H1 (cell line): ENCODE data around the gene KHDRBS2. TPM values are rescaled to one million over a fixed set of nuclear protein-coding genes. Genes with fewer than 3 reads are reported as not detected.

ENCODE experiments used
- CTCF ChIA-PET: fragments of 300-600 bp; sonication (Branson Sonifier 250); formaldehyde crosslinking; loops from one replicate; lab custom pipeline; 2021; ENCODE audit not compliant: partially characterized antibody; lab: Charles Lee
- POLR2A ChIA-PET: fragments of 300-600 bp; sonication (Branson Sonifier 250); formaldehyde crosslinking; loops from one replicate; lab custom pipeline; 2021; ENCODE audit warnings: inconsistent platforms; ENCODE audit not compliant: partially characterized antibody; lab: Charles Lee
- DNase-seq, 2 experiments: peaks; one replicate each; pipeline versions ENCODE4 v3.0.0 to v3.0.0-alpha.2; 2010 to 2022; ENCODE audit warnings: low spot score in 2 of 2, low read depth in 1 of 2, mixed read lengths in 1 of 2
- FAIRE-seq: peaks from 2 replicates; lab custom pipeline; 2011; peaks lifted over from hg19 to GRCh38; lab: Jason Lieb, UNC
- H2AFZ ChIP-seq: 2 replicates; pipeline ENCODE4 v1.8.1; 2012; ENCODE audit warnings: low read length, inconsistent platforms
- H2AK5ac ChIP-seq: 2 replicates; pipeline ENCODE4 v1.6.1; 2013; ENCODE audit warnings: low read depth, low read length
- H2BK120ac ChIP-seq: replicated peaks from 2 replicates; pipeline ENCODE3; 2013; ENCODE audit warnings: low read depth, low read length, inconsistent platforms
- H2BK12ac ChIP-seq: 2 replicates; pipeline ENCODE4 v1.6.1; 2013; ENCODE audit warnings: low read depth, low read length
- H2BK15ac ChIP-seq: 2 replicates; pipeline ENCODE4 v1.6.1; 2013; ENCODE audit warnings: low read length
- H2BK20ac ChIP-seq: 2 replicates; pipeline ENCODE4 v1.6.1; 2013; ENCODE audit warnings: low read length
- H2BK5ac ChIP-seq: 2 replicates; pipeline ENCODE4 v1.6.1; 2013; ENCODE audit warnings: low read depth, low read length
- H3K14ac ChIP-seq: 2 replicates; pipeline ENCODE4 v1.6.1; 2013; ENCODE audit warnings: inconsistent platforms; ENCODE audit not compliant: insufficient read length
- H3K18ac ChIP-seq: 2 replicates; pipeline ENCODE4 v1.6.1; 2013; ENCODE audit warnings: low read length; ENCODE audit errors: extremely low read depth
- H3K23ac ChIP-seq: 2 replicates; pipeline ENCODE4 v1.6.1; 2013; ENCODE audit warnings: inconsistent platforms; ENCODE audit not compliant: insufficient read length
- H3K23me2 ChIP-seq: 2 replicates; pipeline ENCODE4 v1.6.1; 2013; ENCODE audit warnings: low read depth, low read length
- H3K27ac ChIP-seq: 2 replicates; pipeline ENCODE4 v1.6.1; 2011; ENCODE audit warnings: low read depth, low read length, inconsistent platforms
- H3K27me3 ChIP-seq, 4 experiments: replicated peaks in 1 of 4; 1 replicate in 1 of 4; 2 replicates in 3 of 4; pipeline versions ENCODE4 v1.6.1 to v1.8.1; 2011 to 2013; ENCODE audit warnings: low read length in 3 of 4, mild to moderate bottlenecking in 3 of 4, inconsistent platforms in 2 of 4, mixed read lengths in 2 of 4, moderate library complexity in 1 of 4; ENCODE audit not compliant: control insufficient read depth in 3 of 4, insufficient read depth in 3 of 4; ENCODE audit errors: extremely low read depth in 1 of 4
- H3K36me3 ChIP-seq, 4 experiments: 2 replicates each; pipeline versions ENCODE4 v1.6.1 to v1.8.1; 2011 to 2013; ENCODE audit warnings: mild to moderate bottlenecking in 4 of 4, low read length in 3 of 4, moderate library complexity in 2 of 4, control low read depth in 1 of 4, inconsistent platforms in 1 of 4; ENCODE audit not compliant: insufficient read depth in 4 of 4, control insufficient read depth in 2 of 4
- H3K4ac ChIP-seq: replicated peaks from 2 replicates; pipeline ENCODE3; 2013; ENCODE audit warnings: low read length, low read depth, mixed read lengths, inconsistent platforms; ENCODE audit not compliant: insufficient read length
- H3K4me1 ChIP-seq, 4 experiments: replicated peaks in 1 of 4; 1 replicate in 1 of 4; 2 replicates in 3 of 4; pipeline versions ENCODE4 v1.6.1 to v1.8.1; 2011 to 2013; ENCODE audit warnings: low read length in 3 of 4, inconsistent platforms in 2 of 4, mixed read lengths in 1 of 4; ENCODE audit not compliant: insufficient read depth in 4 of 4, control insufficient read depth in 3 of 4
- H3K4me2 ChIP-seq, 2 experiments: 2 replicates each; pipeline versions ENCODE4 v1.6.1 to v1.8.1; 2011 to 2013; ENCODE audit warnings: low read depth in 2 of 2, low read length in 2 of 2, control low read depth in 1 of 2, inconsistent platforms in 1 of 2, mild to moderate bottlenecking in 1 of 2; ENCODE audit not compliant: insufficient read depth in 1 of 2
- H3K4me3 ChIP-seq, 4 experiments: fragments of 200-600, 300-600 bp in 1 of 4; sonication (generic), shearing (Covaris generic), sonication (Bioruptor Twin) in 1 of 4; 2 replicates each; pipeline versions ENCODE4 v1.5.1 to v1.8.1; 2011 to 2016; ENCODE audit warnings: low read length in 4 of 4, low read depth in 3 of 4, control low read depth in 2 of 4, inconsistent platforms in 2 of 4, mild to moderate bottlenecking in 2 of 4, mixed read lengths in 1 of 4, moderate library complexity in 1 of 4; ENCODE audit not compliant: insufficient read depth in 2 of 4; ENCODE audit errors: extremely low read depth in 1 of 4
- H3K56ac ChIP-seq: replicated peaks from 2 replicates; pipeline ENCODE3; 2013; ENCODE audit warnings: low read depth, mild to moderate bottlenecking, mixed read lengths, low read length, inconsistent platforms; ENCODE audit not compliant: insufficient read length
- H3K79me1 ChIP-seq: 2 replicates; pipeline ENCODE4 v1.6.1; 2013; ENCODE audit warnings: low read depth, low read length, control low read depth
- H3K79me2 ChIP-seq, 2 experiments: 2 replicates each; pipeline versions ENCODE4 v1.6.1 to v1.8.1; 2012 to 2013; ENCODE audit warnings: low read length in 2 of 2, mild to moderate bottlenecking in 2 of 2, inconsistent platforms in 1 of 2; ENCODE audit not compliant: insufficient read depth in 2 of 2, control insufficient read depth in 1 of 2
- H3K9ac ChIP-seq, 4 experiments: replicated peaks in 1 of 4; 1 replicate in 1 of 4; 2 replicates in 3 of 4; pipeline versions ENCODE4 v1.6.1 to v1.8.1; 2011 to 2013; ENCODE audit warnings: low read depth in 3 of 4, low read length in 3 of 4, control low read depth in 2 of 4, mild to moderate bottlenecking in 2 of 4, moderate library complexity in 2 of 4, inconsistent platforms in 1 of 4; ENCODE audit errors: extremely low read depth in 1 of 4
- H3K9me3 ChIP-seq, 2 experiments: 2 replicates each; pipeline versions ENCODE4 v1.6.1 to v1.8.1; 2012 to 2013; ENCODE audit warnings: mild to moderate bottlenecking in 2 of 2, moderate library complexity in 2 of 2, control low read depth in 1 of 2, inconsistent platforms in 1 of 2, low read depth in 1 of 2, low read length in 1 of 2, mixed read lengths in 1 of 2; ENCODE audit not compliant: insufficient read depth in 2 of 2
- H4K20me1 ChIP-seq, 2 experiments: replicated peaks in 1 of 2; 2 replicates each; pipeline versions ENCODE3 to v1.8.1; 2011 to 2013; ENCODE audit warnings: inconsistent platforms in 2 of 2, low read length in 2 of 2, mild to moderate bottlenecking in 1 of 2; ENCODE audit not compliant: insufficient read depth in 2 of 2, control insufficient read depth in 1 of 2
- H4K5ac ChIP-seq: 2 replicates; pipeline ENCODE4 v1.6.1; 2013; ENCODE audit warnings: low read length, low read depth, mixed read lengths, inconsistent platforms; ENCODE audit not compliant: insufficient read length
- H4K8ac ChIP-seq: 2 replicates; pipeline ENCODE4 v1.8.0; 2013; ENCODE audit warnings: mild to moderate bottlenecking, moderate library complexity, low read length, inconsistent platforms; ENCODE audit not compliant: insufficient read depth; ENCODE audit errors: extremely low read depth
- H4K91ac ChIP-seq: replicated peaks from 2 replicates; pipeline ENCODE3; 2013; ENCODE audit warnings: low read length, mixed read lengths, inconsistent platforms; ENCODE audit not compliant: insufficient read length
- EGR1 ChIP-seq: IDR thresholded peaks from 2 replicates; pipeline ENCODE4 v1.6.1; 2011; ENCODE audit warnings: low read depth, low read length, borderline replicate concordance
- JUND ChIP-seq: IDR thresholded peaks from 2 replicates; pipeline ENCODE4 v1.6.1; 2011; ENCODE audit warnings: mild to moderate bottlenecking, improper control_type of control experiment, low read length
- KDM1A ChIP-seq: fragments of 200-600, 300-600 bp; sonication (generic); IDR thresholded peaks from 2 replicates; pipeline ENCODE4 v1.7.1; 2016; ENCODE audit warnings: mild to moderate bottlenecking, low read length, borderline replicate concordance
- NANOG ChIP-seq: IDR thresholded peaks from 2 replicates; pipeline ENCODE4 v1.6.1; 2011; ENCODE audit warnings: low read length, low read depth, mild to moderate bottlenecking, inconsistent platforms; ENCODE audit not compliant: insufficient read depth, poor library complexity, severe bottlenecking
- RBBP5 ChIP-seq: IDR thresholded peaks from 2 replicates; pipeline ENCODE4 v1.7.1; 2012; ENCODE audit warnings: low read depth, mild to moderate bottlenecking, inconsistent platforms, low read length, moderate library complexity, borderline replicate concordance
- SIX5 ChIP-seq: IDR thresholded peaks from 2 replicates; pipeline ENCODE4 v1.6.1; 2011; ENCODE audit warnings: mild to moderate bottlenecking, low read depth, low read length
- SP4 ChIP-seq: IDR thresholded peaks from 2 replicates; pipeline ENCODE4 v1.6.1; 2012; ENCODE audit warnings: low read length, inconsistent platforms
- SUZ12 ChIP-seq: fragments of 200-600 bp; sonication (generic); IDR thresholded peaks from 2 replicates; pipeline ENCODE4 v1.6.1; 2012; ENCODE audit warnings: mild to moderate bottlenecking, inconsistent platforms, low read length, moderate library complexity, mixed read lengths
- ZNF274 ChIP-seq: IDR thresholded peaks from 2 replicates; pipeline ENCODE4 v1.7.0; 2012; ENCODE audit warnings: low read length, borderline replicate concordance; ENCODE audit errors: extremely low read depth
- WGBS, 2 experiments: shearing (Covaris generic) in 1 of 2; methylation state at CpG; one replicate each; pipeline versions ENCODE4 v1.1.6 to v1.1.7; 2013 to 2015; ENCODE audit warnings: low lambda C conversion rate in 2 of 2, mixed read lengths in 2 of 2, inconsistent platforms in 1 of 2, low coverage in 1 of 2, missing lambda C conversion rate in 1 of 2; ENCODE audit not compliant: insufficient replicate concordance in 2 of 2, insufficient coverage in 1 of 2, insufficient read length in 1 of 2; ENCODE audit errors: extremely low coverage in 1 of 2, missing lambda C conversion rate in 1 of 2; 5-methylcytosine and 5-hydroxymethylcytosine counted together
- polyA plus RNA-seq, 7 experiments: library from polyadenylated mRNA; depleted of rRNA in 3 of 7; stranded (reverse) in 5 of 7; unstranded in 2 of 7; fragments of >200 nt in 5 of 7; fragments of 200-250 nt in 2 of 7; gene quantifications; 1 replicate in 5 of 7; 2 replicates in 1 of 7; 4 replicates in 1 of 7; pipeline versions ENCODE4 v1.2.1 to v1.2.3, GENCODE V29; 2011 to 2013; ENCODE audit warnings: missing spikeins in 2 of 7, mixed read lengths in 2 of 7
- total RNA-seq: library from RNA; stranded (reverse); fragmentation: NEBNext Ultra II Directional; extraction: Animal tissue kit (Norgen Biotek cat#: 25700); gene quantifications from 2 replicates; pipeline ENCODE4 v1.2.1, GENCODE V29; 2021
- TF ChIP-seq, protein P1 (sequence below): IDR thresholded peaks from 2 replicates; pipeline ENCODE4 v1.6.1; 2012; ENCODE audit warnings: inconsistent platforms

Gene KHDRBS2
- total and polyA plus RNA-seq, 2 of the 8 experiments (the other 6 are each of a cell fraction or from before 2014, with no cell fraction given) = 5.2 to 7.7 TPM

DNA sequence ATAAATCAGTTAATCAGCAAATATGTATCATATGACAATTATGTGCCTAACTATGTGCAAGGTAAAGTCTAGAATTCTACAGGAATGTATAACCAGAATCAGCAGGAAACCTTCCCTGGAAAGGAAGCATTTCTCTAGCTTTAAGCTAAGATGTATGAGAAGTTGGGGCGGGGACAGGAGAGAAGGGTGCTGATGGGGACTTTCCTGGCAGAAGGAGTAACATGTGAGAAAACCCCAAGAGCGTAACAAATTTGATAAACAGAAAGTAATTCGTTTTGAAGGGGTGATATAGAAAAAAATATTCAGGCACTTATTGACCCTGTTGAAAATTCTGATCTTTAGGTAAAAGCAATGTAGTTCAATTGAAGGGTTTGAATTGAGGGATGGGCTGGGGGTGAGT, 226.1 kb downstream of the KHDRBS2 start:
- no peak for TF ChIP-seq SUZ12
- TF ChIP-seq RBBP5 = no peak
- no peak for TF ChIP-seq NANOG
- TF ChIP-seq EGR1 = no peak
- TF ChIP-seq, protein P1, sequence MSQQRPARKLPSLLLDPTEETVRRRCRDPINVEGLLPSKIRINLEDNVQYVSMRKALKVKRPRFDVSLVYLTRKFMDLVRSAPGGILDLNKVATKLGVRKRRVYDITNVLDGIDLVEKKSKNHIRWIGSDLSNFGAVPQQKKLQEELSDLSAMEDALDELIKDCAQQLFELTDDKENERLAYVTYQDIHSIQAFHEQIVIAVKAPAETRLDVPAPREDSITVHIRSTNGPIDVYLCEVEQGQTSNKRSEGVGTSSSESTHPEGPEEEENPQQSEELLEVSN = no peak
- TF ChIP-seq JUND = no peak
- TF ChIP-seq SIX5 = no peak
- TF ChIP-seq SP4 = no peak
- TF ChIP-seq ZNF274 = no peak
- no peak for TF ChIP-seq KDM1A
- 97% methylated on average over 3 of the region's 3 CpGs; no CpG with 5 or more reads in 1 of the 2 experiments for WGBS, 2 experiments
- Histone ChIP-seq H3K14ac (no peak overlapping the region), H3K27ac (no peak overlapping the region), H3K18ac (no peak overlapping the region), H3K9me3 (no peaks in the 10 kb centered on the region), H3K79me1 (no peaks in the 10 kb centered on the region), H2AFZ (no peak overlapping the region), H3K23ac (no peak overlapping the region), H4K91ac (no peak overlapping the region), H3K79me2 (no peaks in the 10 kb centered on the region), H3K4me3 (no peak overlapping the region), H3K4me2 (no peak overlapping the region), H2BK12ac (no peak overlapping the region), H2BK20ac (no peak overlapping the region), H2BK5ac (no peak overlapping the region), H3K36me3 (peaks cover 0 to 3% (median 0%) of the 10 kb centered on the region in 4 experiments; a peak in 1 of 8 replicates), H4K8ac (no peak overlapping the region), H3K27me3 (no peaks in the 10 kb centered on the region), H2BK15ac (no peak overlapping the region), H4K20me1 (no peaks in the 10 kb centered on the region), H4K5ac (no peak overlapping the region), H2BK120ac (no peak overlapping the region), H2AK5ac (no peak overlapping the region), H3K56ac (no peak overlapping the region), H3K9ac (no peak overlapping the region), H3K23me2 (no peaks in the 10 kb centered on the region), H3K4me1 (no peaks in the 10 kb centered on the region; a peak in 1 of 7 replicates), H3K4ac (no peak overlapping the region)
- ChIA-PET POLR2A (no interaction called here), CTCF (no interaction called here)
- no peak for FAIRE-seq
- no peak for DNase-seq
